ENCODE measurements around the gene RANGRF.

DNA sequence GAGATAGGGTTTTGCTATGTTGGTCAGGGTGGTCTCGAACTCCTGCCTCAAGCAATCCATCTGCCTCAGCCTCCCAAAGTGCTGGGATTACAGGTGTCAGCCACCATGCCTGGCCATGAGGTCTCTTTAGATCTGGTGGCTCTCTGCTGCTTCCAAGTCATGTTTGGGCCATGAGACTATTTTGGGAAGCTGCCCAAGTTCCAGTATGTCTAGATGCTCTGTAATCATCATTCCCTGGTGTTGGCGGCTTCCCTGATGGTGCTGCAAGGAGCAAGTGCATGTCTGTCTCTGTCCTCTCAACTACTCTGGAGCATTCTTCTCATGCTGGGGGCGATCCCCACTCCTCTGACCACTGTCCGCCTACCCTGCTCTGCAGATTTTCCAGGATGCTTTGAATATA, 44.8 kb downstream of the RANGRF start:
- TF ChIP-seq, protein P1, sequence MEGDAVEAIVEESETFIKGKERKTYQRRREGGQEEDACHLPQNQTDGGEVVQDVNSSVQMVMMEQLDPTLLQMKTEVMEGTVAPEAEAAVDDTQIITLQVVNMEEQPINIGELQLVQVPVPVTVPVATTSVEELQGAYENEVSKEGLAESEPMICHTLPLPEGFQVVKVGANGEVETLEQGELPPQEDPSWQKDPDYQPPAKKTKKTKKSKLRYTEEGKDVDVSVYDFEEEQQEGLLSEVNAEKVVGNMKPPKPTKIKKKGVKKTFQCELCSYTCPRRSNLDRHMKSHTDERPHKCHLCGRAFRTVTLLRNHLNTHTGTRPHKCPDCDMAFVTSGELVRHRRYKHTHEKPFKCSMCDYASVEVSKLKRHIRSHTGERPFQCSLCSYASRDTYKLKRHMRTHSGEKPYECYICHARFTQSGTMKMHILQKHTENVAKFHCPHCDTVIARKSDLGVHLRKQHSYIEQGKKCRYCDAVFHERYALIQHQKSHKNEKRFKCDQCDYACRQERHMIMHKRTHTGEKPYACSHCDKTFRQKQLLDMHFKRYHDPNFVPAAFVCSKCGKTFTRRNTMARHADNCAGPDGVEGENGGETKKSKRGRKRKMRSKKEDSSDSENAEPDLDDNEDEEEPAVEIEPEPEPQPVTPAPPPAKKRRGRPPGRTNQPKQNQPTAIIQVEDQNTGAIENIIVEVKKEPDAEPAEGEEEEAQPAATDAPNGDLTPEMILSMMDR (IDR thresholded peaks at IDR 0.05), result no peak
- no peak for TF ChIP-seq POLR2A (IDR thresholded peaks at IDR 0.05)

Data from lower leg skin (tissue), 3 donors.